Activated CD4-positive, alpha-beta memory T cell treated with anti-CD3 and anti-CD28 coated beads, Interleukin-2, amount 10 ng/mL, durations not matched to agents 7 days and 5 days (primary cell): ENCODE data around the gene DMRTB1. TPM values are rescaled to one million over a fixed set of nuclear protein-coding genes. Genes with fewer than 3 reads are reported as not detected.

Experiments used
- CTCF ChIA-PET: fragments of 350-600 bp; sonication (Branson Sonifier 250); formaldehyde crosslinking; loops from one replicate; lab custom pipeline; 2021; ENCODE audit warnings: antibody characterized with exemption, inconsistent platforms; lab: Charles Lee
- POLR2A ChIA-PET: fragments of 350-600 bp; sonication (Branson Sonifier 250); formaldehyde crosslinking; loops from one replicate; lab custom pipeline; 2021; ENCODE audit warnings: antibody characterized with exemption; lab: Charles Lee
- DNase-seq: peaks from one replicate; pipeline ENCODE4 v3.0.0-alpha.2; 2020
- H3K27ac Mint-ChIP-seq: one replicate; pipeline ENCODE4 v1.8.0; 2021; ENCODE audit warnings: mild to moderate bottlenecking, mixed read lengths
- H3K27me3 Mint-ChIP-seq: one replicate; pipeline ENCODE4 v1.8.0; 2021; ENCODE audit warnings: mixed read lengths
- H3K36me3 Mint-ChIP-seq: one replicate; pipeline ENCODE4 v1.8.0; 2021; ENCODE audit warnings: low read depth, mixed read lengths
- H3K4me1 Mint-ChIP-seq: one replicate; pipeline ENCODE4 v1.8.0; 2021; ENCODE audit warnings: mixed read lengths
- H3K4me3 Mint-ChIP-seq: one replicate; pipeline ENCODE4 v1.8.0; 2021; ENCODE audit warnings: mild to moderate bottlenecking, mixed read lengths
- H3K9me3 Mint-ChIP-seq: one replicate; pipeline ENCODE4 v1.8.0; 2021; ENCODE audit warnings: mixed read lengths
- total RNA-seq, 2 experiments: library from RNA; stranded (reverse); gene quantifications; one replicate each; pipeline ENCODE4 v1.2.3, GENCODE V29; 2021

The DMRTB1 gene
- total RNA-seq, 2 experiments from 2014 or later: not detected

DNA sequence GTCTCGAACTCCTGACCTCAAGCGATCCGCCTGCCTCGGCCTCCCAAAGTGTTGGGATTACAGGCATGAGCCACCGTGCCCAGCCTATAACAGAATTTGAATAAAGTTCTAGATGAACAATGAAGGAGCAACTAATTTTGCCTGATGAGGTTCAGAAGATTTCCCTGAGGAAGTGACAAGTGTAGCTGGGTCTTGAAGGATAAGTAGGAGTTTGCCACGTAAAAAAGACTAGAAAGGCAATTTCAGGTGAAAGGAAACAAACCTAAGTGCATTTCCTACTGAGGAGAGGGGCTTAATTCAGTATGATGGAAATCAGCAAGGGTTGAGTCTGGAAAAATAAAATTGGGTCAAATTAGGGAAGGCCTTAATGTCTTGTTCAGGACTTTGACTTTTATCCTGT, 18.6 kb upstream of the DMRTB1 start:
- ChIA-PET CTCF (no interaction called here), POLR2A (no interaction called here)
- no peaks in the 10 kb centered on the region for H3K9me3 Mint-ChIP-seq
- no peaks in the 10 kb centered on the region for H3K4me1 Mint-ChIP-seq
- H3K27ac Mint-ChIP-seq: no peak overlapping the region
- H3K4me3 Mint-ChIP-seq: no peak overlapping the region
- peaks cover 9% of the 10 kb centered on the region for H3K27me3 Mint-ChIP-seq
- no peak for DNase-seq
- no peaks in the 10 kb centered on the region for H3K36me3 Mint-ChIP-seq

DNA sequence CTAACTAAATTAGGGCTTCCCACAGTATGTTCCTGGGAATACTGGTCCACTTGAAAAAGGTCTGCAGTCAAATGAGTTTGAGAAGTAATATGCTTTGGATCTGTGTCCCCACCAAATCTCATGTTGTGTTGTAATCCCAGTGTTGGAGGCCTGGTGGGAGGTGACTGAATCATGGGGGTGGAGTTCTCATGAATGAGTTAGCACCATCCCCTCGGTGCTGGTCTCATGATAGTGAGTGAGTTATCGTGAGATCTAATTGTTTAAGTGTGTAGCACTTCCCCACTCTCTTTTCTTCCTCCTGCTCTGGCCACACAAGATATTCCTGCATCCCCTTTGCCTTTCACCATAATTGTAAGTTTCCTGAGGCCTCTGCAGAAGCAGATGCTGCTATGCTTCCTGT, 16.9 kb upstream of the DMRTB1 start:
- Mint-ChIP-seq H3K9me3 (no peaks in the 10 kb centered on the region), H3K27me3 (peaks cover 2% of the 10 kb centered on the region), H3K36me3 (no peaks in the 10 kb centered on the region), H3K27ac (no peak overlapping the region), H3K4me3 (no peak overlapping the region), H3K4me1 (no peaks in the 10 kb centered on the region)
- POLR2A ChIA-PET: no interaction called here
- DNase-seq: no peak
- CTCF ChIA-PET: no interaction called here

DNA sequence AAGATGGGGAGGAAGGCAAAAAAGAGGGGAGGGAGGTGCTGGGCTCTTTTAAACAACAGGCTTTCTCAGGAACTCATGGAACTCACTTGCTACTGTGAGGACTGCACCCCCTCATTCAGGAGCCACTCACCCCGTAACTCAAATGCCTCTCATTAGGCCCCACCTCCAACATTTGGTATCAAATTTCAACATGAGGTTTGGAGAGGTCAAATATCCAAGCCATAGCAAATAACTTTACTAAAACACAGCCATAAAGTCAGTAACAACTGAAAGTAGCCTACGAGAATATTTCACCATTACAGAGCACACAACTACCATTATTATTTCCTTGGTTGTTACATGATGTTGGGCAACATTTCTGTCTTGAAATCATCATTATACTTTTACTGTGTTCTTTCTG, 13.1 kb upstream of the DMRTB1 start:
- no peak for DNase-seq
- POLR2A ChIA-PET: no interaction called here
- Mint-ChIP-seq H3K27ac (no peak overlapping the region), H3K27me3 (peaks cover 2% of the 10 kb centered on the region), H3K36me3 (no peaks in the 10 kb centered on the region), H3K9me3 (no peaks in the 10 kb centered on the region), H3K4me3 (no peak overlapping the region), H3K4me1 (no peaks in the 10 kb centered on the region)
- CTCF ChIA-PET: no interaction called here

DNA sequence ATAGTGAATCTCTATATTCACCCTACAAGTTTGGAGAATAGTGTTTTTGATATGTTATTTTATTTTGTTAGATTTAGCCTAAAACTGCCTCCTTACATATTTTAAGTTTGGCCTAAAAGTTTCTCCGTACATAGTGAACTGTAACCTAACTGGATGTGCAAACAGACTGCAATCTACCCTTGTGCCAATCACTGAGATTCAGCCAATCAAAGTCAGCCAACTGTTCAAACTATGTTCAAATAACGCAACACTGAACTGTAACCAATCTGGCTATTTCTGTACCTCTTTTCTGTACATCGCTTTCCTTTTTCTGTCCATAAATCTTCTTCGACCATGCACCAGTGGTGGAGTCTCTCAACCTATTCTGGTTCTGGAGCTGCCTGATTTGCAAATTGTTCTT, 11.8 kb upstream of the DMRTB1 start:
- Mint-ChIP-seq H3K27ac (no peak overlapping the region), H3K4me1 (no peaks in the 10 kb centered on the region), H3K9me3 (no peaks in the 10 kb centered on the region), H3K4me3 (no peak overlapping the region), H3K36me3 (no peaks in the 10 kb centered on the region), H3K27me3 (peaks cover under 1% of the 10 kb centered on the region)
- ChIA-PET POLR2A (no interaction called here), CTCF (interaction anchor here (0.7 to 1.8 kb wide), 3 partner anchors 10 to 54 kb away, joined by 4 to 5 read pairs (median 4); no protein-coding TSS in a partner anchor)
- DNase-seq: no peak

DNA sequence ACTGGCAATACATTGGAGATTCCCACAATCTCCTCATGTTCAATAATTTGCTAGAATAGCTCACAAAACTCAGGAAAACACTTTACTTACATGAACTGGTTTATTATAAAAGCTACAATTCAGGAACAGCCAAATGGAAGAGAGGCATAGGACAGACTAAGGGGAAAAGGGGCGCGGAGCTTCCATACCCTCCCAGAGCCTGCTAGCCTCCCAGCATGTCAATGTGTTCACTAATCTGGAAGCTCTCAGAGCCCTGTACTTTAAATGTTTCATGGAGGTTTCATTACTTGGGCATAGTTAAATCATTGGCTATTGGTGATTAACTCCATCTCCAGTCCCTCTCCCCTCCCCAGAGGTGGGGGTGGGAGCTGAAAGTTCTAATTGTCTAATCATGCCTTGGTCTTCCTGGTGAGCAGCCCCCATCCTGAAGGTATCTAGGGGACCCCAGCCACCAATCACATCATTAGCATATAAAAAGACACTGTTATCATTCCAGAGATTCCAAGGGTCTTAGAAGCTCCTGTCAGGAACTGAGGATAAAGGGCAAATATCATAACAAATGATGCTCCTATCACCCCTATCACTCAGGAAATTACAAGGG, 10.9 kb upstream of the DMRTB1 start:
- POLR2A ChIA-PET: no interaction called here

DNA sequence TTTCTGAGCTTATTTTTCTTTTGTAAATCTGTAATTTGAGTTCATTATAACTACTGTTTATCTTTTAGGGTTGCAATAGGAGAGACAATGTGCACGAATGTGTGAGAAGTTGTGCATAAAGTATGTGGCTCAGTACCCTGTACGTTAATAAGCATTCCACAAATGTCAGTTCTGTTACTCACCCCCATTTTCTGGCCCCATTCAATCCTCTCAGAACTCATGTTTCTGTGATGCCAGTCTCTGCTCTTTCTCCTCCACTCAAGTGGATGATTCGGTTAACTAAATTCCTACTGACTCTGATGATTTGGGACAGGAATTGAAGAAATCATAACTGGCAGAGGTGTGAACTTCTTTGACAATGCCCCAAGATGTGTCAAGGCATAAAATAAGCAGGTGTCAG, 10.2 kb upstream of the DMRTB1 start:
- no peak overlapping the region for H3K4me3 Mint-ChIP-seq
- H3K27ac Mint-ChIP-seq: no peak overlapping the region
- no peaks in the 10 kb centered on the region for H3K36me3 Mint-ChIP-seq
- CTCF ChIA-PET: interaction anchor here (0.5 to 2.6 kb wide), 4 partner anchors 13 to 305 kb away, joined by 3 to 6 read pairs (median 4); no protein-coding TSS in a partner anchor
- DNase-seq: no peak
- POLR2A ChIA-PET: no interaction called here
- peaks cover 4% of the 10 kb centered on the region for H3K27me3 Mint-ChIP-seq
- H3K9me3 Mint-ChIP-seq: no peaks in the 10 kb centered on the region
- no peaks in the 10 kb centered on the region for H3K4me1 Mint-ChIP-seq

More for the DNA sequence above, 10.9 kb upstream of the DMRTB1 start:
- no peak overlapping the region for H3K4me3 Mint-ChIP-seq
- H3K36me3 Mint-ChIP-seq: no peaks in the 10 kb centered on the region
- no peak overlapping the region for H3K27ac Mint-ChIP-seq
- H3K27me3 Mint-ChIP-seq: no peaks in the 10 kb centered on the region
- CTCF ChIA-PET: interaction anchor here (0.5 to 2.6 kb wide), 4 partner anchors 13 to 306 kb away, joined by 3 to 6 read pairs (median 4); no protein-coding TSS in a partner anchor
- H3K9me3 Mint-ChIP-seq: no peaks in the 10 kb centered on the region
- no peaks in the 10 kb centered on the region for H3K4me1 Mint-ChIP-seq
- no peak for DNase-seq

DNA sequence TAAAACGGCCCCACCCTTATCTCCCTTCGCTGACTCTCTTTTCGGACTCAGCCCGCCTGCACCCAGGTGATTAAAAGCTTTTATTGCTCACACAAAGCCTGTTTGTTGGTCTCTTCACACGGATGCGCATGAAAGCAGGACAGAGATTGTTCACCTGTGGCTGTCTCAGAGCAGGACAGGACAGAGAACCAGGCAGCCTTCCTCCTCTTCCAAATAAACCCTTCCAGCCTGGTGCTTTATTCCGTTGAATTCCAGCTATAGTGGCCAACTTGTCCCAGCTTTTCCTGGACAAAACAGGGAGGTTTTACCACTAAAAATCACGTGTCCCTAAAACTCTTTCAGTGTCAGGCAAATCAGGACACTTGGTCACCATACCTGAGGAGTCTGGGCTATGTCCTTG, 9.5 kb upstream of the DMRTB1 start:
- Mint-ChIP-seq H3K27ac (no peak overlapping the region), H3K27me3 (peaks cover 5% of the 10 kb centered on the region), H3K4me3 (no peak overlapping the region), H3K4me1 (no peaks in the 10 kb centered on the region), H3K9me3 (no peaks in the 10 kb centered on the region), H3K36me3 (no peaks in the 10 kb centered on the region)
- DNase-seq: no peak
- ChIA-PET POLR2A (no interaction called here), CTCF (interaction anchor here (0.7 to 2.6 kb wide), 5 partner anchors 15 to 304 kb away, joined by 3 to 6 read pairs (median 3); no protein-coding TSS in a partner anchor)

DNA sequence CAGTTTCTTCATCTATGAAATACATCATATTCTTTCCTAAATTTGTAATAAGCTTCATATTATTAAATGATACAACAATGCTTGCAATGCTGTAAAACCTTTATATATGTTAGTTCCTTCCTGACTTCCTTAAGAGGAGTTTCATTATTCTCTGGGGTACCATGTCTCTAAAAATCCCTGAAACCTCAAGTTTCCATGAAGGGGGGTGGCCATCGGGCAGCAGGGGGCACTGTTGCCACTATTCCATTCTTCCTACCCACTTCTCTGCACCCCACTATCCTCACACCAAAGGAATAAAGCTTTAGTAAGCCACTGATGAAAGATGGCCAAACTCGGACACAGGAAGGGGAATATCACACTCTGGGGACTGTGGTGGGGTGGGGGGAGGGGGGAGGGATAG, 9.0 kb upstream of the DMRTB1 start:
- ChIA-PET POLR2A (no interaction called here), CTCF (interaction anchor here (0.7 to 2.6 kb wide), 5 partner anchors 15 to 304 kb away, joined by 3 to 6 read pairs (median 3); no protein-coding TSS in a partner anchor)
- H3K36me3 Mint-ChIP-seq: no peaks in the 10 kb centered on the region
- no peak overlapping the region for H3K4me3 Mint-ChIP-seq
- no peaks in the 10 kb centered on the region for H3K9me3 Mint-ChIP-seq
- no peaks in the 10 kb centered on the region for H3K4me1 Mint-ChIP-seq
- no peak for DNase-seq
- H3K27ac Mint-ChIP-seq: no peak overlapping the region
- peaks cover 6% of the 10 kb centered on the region for H3K27me3 Mint-ChIP-seq

DNA sequence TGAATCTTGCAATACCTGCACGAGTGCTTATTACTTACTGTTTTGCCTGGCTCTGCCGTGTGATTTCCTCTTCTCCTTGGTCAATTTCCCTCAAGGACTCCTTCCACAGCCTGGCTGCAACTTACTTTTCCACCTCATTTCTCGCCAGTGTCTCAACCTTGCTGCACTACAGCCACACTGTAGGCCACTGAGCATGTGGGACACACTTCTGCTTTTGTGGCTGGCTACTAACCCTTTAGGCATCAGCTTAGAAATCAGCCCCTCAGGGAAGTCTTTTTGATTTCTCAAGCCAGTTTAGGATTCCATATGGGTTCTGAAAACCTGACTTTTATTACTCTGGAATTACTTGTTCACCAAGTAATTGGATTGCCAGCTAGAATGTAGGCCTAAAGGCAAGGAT, 5.2 kb upstream of the DMRTB1 start:
- Mint-ChIP-seq H3K27ac (no peak overlapping the region), H3K4me3 (no peak overlapping the region), H3K27me3 (peaks cover 11% of the 10 kb centered on the region), H3K9me3 (no peaks in the 10 kb centered on the region), H3K4me1 (no peaks in the 10 kb centered on the region), H3K36me3 (no peaks in the 10 kb centered on the region)
- ChIA-PET POLR2A (no interaction called here), CTCF (interaction anchor here (0.7 kb wide), 1 partner anchor 1830 kb away, joined by 3 read pairs; no protein-coding TSS in a partner anchor)
- DNase-seq: no peak

DNA sequence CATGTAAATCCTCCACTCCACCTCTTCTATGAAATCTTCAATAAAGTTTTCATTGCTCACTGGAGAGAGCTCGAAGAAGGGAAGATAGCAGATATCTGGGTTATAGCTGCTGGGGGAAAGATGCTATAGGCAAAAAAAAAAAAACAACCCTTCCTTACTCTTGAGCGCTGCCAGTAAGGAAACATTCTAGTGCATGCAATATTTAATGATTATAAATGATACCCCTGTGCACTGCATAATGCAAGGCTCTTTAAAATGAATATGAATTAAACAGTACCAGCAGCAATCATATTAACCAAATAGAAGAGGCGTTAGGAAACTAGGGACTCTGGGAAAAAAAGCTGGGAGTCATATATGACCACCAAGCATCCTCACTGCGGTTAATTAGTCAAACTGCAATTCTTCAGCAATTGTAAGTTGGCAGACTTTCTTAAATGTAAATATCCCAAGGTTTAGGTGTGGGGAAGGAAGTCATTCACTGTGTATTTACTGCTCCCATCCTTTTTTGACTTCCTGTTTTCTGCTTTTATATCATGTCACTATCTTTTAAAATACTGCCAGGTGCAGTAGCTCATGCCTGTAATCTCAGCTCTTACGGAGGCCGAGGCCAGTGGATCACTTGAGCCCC, 3.7 kb upstream of the DMRTB1 start:
- Mint-ChIP-seq H3K4me3 (no peak overlapping the region), H3K9me3 (no peaks in the 10 kb centered on the region), H3K27me3 (peaks cover 11% of the 10 kb centered on the region), H3K36me3 (no peaks in the 10 kb centered on the region), H3K27ac (no peak overlapping the region), H3K4me1 (no peaks in the 10 kb centered on the region)
- DNase-seq: no peak
- ChIA-PET POLR2A (no interaction called here), CTCF (interaction anchor here (2.1 kb wide), 1 partner anchor 11 kb away, joined by 7 read pairs; no protein-coding TSS in a partner anchor)

DNA sequence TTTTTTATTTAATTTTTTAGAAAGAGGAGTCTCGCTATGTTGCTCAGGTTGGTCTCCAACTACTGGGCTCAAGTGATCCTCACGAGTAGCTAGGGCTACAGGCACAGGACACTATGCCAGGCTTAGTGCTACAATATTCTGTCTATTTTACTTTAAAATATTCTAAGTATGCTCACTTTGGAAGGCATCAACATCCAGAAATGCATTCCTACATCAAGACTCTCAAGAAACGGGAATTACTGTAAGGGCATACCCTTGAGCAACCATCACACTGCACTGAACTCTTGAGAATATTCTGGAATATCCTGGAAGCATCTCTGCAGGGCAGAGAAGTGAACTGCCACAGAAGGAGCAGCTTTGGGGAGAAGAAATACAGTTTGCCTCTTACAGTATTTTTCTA, 565 bp upstream of the DMRTB1 start:
- DNase-seq: no peak
- Mint-ChIP-seq H3K27me3 (peaks cover 10% of the 10 kb centered on the region), H3K4me1 (no peaks in the 10 kb centered on the region), H3K9me3 (no peaks in the 10 kb centered on the region), H3K36me3 (no peaks in the 10 kb centered on the region), H3K4me3 (no peak overlapping the region), H3K27ac (no peak overlapping the region)
- POLR2A ChIA-PET: no interaction called here
- CTCF ChIA-PET: interaction anchor here (0.7 kb wide), 1 partner anchor 15 kb away, joined by 3 read pairs; no protein-coding TSS in a partner anchor

DNA sequence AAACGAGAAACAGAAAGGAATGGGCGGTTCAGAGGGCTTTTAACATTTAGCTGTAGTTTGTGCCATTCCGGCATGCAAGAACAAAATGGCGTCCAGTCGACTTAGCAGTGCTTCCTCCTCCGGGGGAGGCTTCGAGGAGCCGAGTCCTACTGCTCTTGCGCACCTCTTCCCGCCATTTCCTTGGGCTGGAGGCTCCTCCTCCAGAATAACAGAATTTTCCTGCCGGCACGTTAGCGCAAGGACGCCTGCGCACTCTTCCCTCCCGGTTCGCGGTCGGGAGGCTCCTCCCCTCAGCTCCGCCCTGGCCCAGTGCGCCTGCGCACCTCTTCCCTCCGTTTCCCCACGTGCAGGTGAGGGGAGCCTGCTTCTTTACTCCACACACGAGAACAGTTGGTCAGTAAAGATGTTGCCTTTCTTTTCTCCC, 1.0 kb downstream of the DMRTB1 start:
- POLR2A ChIA-PET: no interaction called here
- Mint-ChIP-seq H3K4me1 (no peaks in the 10 kb centered on the region), H3K4me3 (no peak overlapping the region), H3K27me3 (peaks cover 4% of the 10 kb centered on the region), H3K36me3 (no peaks in the 10 kb centered on the region), H3K9me3 (no peaks in the 10 kb centered on the region), H3K27ac (no peak overlapping the region)
- CTCF ChIA-PET: no interaction called here
- DNase-seq: no peak

DNA sequence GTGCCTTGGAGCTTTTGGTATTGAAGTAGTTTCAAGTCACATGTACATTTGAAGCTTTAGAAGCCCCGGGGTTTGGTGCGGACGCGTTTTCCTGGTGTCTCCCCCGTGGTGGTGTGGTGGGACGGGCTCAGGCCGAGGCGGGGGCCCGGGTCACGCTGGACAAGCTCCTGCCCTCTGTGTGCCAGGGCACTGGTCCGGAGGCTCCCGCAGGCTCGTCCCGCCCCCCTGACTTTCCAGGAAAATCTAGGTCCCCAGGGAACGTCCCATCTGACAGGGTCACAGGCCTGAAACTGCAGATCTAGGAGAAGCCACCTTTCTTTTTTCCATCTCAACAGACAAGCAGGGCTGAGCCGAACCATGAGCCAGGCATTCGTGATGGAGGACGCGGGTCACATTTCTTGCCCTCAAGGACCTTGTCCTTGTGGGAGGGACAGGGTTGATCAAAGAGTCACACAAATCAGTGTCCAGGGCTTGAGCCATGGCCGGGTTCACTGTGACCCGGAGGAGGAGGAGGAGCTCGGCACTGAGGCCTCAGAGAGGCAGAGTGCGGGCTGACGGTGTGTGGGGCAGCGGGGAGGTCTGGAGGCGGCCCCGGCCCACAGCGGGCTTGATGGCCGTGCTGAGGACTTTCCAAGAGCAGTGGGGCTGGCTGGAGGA, 1.6 kb downstream of the DMRTB1 start:
- no peaks in the 10 kb centered on the region for H3K27me3 Mint-ChIP-seq
- H3K9me3 Mint-ChIP-seq: no peaks in the 10 kb centered on the region
- ChIA-PET POLR2A (no interaction called here), CTCF (no interaction called here)
- H3K27ac Mint-ChIP-seq: no peak overlapping the region
- H3K4me1 Mint-ChIP-seq: no peaks in the 10 kb centered on the region
- H3K36me3 Mint-ChIP-seq: no peaks in the 10 kb centered on the region
- no peak overlapping the region for H3K4me3 Mint-ChIP-seq
- DNase-seq: no peak
